Activated CD8-positive, alpha-beta memory T cell treated with anti-CD3 and anti-CD28 coated beads for 24 hours (primary cell): ENCODE measurements around the gene SPATC1L.

Source experiments
- DNase-seq: peaks from one replicate; pipeline ENCODE4 v3.0.0-alpha.2; 2020

SPATC1L gene

DNA sequence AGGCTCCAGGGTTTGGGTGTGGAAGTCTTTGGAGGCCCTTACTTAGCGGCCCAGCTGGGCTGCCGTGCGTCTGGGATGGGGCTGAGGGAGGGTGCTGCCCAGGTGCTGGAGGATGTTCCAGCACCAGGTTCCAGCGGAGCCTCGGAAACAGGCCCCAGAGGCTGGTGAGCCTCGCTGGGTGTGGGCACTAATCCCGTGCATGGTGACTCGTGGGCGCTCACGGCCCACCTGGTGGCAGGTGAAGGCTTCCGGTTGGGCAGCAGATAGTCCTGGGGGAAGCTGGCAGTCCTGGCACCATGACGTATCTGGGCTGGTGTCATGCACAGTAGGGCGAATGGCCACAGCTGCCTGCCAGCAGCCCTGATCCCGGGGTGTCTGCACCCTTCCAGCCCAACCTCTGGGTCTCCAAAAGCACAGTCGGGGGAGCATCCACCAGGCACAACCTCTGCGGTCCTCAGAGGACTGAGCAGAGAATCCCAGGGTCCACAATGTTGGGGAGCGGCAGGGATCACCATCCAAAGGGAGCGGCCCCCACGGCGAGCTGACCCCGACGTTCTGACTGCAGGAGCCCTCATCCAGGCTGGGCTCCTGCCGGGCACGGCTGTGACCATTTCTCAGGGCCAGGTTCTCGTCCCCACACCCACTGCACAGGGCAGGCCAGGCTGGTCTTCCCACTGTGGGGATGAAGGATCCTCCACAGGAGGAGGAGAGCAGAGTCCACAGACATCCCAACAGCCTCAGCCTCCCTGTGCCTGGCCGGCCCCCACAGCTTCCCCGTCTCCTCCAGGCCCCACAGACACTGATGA is 54.2 kb downstream of the SPATC1L start:
- no peak for DNase-seq

DNA sequence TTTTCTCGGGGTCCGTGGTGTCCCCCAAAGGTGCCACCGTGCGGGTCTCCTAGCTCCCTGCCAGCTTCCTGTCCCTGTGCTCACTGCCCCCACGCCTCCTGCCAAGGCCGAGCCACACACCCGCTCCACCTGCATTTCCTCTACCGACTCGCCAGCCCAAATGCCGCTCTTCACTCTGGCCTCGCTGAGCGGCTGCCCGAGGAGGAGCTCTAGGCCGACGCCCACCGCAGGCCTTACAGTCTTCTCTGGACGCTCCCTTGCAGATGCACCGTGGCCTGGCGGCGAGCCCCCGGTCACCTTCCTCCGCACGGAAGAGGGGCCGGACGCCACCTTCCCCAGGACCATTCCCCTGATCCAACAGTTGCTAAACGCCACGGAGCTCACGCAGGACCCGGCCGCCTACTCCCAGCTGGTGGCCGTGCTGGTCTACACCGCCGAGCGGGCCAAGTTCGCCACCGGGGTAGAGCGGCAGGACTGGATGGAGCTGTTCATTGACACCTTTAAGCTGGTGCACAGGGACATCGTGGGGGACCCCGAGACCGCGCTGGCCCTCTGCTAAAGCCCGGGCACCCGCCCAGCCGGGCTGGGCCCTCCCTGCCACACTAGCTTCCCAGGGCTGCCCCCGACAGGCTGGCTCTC is 55.2 kb downstream of the SPATC1L start:
- no peak for DNase-seq

DNA sequence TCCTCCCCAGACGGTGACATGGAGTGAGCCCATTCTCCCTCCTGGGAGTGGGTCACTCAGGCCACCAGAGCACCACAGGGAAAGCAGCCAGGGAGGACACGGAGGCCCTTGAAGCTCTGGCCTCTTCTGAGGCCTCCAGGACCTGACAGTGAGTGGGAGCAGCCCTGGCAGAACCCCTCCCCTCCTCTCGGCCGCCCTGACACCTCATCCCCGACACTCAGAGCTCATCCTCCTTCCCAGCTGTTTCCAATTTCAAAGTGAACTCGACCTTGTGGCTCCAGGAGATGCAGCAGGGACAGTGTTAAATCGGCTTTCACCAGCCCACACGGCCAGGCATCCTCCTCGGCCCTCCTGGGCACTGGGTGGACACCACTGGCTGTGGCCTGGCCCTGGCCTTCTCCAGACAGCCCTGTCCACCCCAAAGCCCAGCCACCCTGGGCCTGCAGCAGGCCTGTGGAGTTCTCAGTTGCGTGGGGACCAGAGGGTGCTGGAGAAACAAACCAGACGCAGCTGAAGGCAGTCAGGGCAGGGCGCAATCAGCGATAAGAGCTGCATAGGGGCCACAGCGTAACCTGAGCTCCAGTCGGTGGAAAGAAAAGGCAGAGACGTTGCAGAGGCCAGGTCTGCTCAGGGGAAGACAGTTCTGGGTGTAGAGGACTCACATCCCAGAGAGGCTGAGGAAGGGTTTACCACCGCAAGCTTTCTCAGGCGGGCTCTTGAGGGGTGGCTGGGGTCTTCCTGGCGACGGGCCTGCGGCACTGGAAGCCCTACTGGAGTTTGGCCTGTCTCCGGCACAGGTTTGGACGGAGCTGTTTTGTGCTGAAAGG is 55.9 kb downstream of the SPATC1L start:
- DNase-seq: no peak

- DNase-seq: no peak
These were observed 56.8 kb downstream of the SPATC1L start for GRCh38 chr21:46127239-46128105.

- DNase-seq: no peak
These were observed 57.7 kb downstream of the SPATC1L start for GRCh38 chr21:46126309-46127238.

DNA sequence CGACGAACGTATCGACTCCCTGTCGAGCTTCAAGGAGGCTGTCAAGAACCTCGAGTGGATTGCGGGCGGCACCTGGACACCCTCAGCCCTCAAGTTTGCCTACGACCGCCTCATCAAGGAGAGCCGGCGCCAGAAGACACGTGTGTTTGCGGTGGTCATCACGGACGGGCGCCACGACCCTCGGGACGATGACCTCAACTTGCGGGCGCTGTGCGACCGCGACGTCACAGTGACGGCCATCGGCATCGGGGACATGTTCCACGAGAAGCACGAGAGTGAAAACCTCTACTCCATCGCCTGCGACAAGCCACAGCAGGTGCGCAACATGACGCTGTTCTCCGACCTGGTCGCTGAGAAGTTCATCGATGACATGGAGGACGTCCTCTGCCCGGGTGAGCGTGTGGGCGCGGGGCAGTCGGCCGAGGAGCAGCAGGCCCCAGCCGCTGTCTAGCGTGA is 58.4 kb downstream of the SPATC1L start:
- DNase-seq: no peak

- no peak for DNase-seq
These were observed 59.1 kb downstream of the SPATC1L start for GRCh38 chr21:46124926-46125845.

DNA sequence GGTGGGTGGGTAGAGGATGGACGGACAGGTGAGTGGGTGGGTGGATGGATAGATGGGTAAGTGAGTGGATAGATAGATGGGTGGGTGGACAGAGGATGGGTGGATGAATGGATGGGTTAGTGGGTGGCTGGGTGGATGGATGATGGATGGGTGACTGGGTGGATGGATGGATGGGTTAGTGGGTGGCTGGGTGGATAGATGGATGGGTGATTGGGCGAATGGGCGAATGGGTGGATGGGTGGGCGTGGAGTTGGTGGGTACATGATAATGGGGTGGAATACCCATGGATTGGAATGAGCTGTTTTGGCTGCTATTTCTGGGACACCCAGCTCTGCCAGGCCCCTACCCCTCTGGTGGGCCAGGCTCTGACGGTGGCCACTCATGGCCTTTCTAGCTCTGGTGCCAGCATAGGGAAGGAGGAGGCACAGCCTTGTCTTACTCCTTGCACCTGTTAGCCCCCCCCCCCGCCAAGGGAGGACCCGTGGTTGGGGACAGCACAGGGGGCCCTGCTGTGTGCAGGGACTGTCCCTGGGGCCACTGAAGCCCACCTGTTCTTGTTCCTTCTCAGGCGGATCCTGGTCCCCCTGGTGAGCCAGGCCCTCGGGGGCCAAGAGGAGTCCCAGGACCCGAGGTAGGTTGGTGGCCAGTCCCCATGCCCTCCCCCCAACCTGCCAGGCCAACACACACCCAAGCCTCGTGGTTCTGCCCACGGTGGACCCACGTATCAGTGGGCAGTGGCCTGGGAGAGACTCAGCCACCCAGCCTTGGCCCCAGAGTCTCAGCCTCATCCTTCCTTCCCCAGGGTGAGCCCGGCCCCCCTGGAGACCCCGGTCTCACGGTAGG is 60.0 kb downstream of the SPATC1L start:
- DNase-seq: no peak

DNA sequence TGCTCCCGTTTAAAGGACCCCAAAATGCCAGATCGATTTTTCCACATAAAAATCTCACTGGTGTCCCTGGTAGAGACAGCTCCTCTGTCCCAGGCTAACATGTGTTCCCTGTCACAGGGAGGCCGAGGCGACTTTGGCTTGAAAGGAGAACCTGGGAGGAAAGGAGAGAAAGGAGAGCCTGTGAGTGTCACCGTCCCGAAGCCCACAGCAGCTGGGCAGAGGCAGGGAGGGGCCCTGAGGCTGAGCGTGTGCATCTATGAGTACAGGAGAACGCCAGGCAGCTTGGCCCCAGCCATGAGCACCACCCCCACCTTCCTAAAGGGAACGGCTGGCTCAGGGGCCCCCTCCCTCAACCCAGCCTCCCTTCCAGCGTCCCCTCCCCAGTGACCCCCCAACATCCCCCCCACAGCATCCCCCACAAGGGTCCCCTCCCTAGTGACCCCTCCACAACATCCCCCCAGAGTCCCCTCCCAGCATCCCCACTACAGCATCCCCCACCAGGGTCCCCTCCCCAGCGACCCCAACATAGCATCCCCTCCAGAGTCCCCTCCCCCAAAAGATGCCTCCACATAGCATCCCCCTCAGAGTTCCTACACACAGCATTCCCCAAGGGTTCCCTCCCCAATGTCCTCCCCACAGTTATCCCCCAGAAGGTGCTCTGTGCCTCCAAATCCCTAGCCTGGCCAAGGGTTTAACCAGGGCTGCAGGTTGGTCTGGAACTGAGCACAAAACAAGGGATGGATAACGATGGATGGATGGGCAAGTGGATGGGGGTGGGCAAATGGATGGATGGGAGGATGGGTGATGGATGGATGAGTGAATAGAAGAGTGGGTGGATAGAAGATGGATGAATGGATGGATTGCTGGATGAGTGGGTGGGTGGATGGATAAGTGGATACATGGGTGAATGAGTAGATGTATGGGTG is 61.2 kb downstream of the SPATC1L start:
- DNase-seq: no peak

DNA sequence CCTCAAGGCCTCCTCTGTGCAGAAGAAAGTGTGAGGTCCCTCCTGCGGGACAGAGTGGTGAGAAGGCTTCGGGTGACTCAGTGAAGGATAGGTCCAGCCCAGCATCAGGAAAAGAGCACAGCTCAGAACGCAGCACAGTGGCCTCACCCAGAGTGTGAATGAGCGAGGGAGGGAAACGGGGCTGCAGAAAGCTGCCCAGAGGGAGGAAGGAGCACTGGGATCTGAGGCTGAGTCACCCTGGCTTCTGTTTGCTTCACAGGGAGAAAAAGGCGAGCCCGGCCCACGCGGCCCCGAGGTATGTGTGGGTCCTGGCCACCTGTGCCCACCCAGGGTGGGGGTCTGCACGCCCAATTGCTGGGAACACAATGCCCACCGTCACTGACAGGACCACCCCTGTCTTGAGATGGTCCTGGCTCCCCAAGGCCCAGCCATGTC is 62.0 kb downstream of the SPATC1L start:
- DNase-seq: no peak

- no peak for DNase-seq
These were observed 62.7 kb downstream of the SPATC1L start for GRCh38 chr21:46121286-46122221.

DNA sequence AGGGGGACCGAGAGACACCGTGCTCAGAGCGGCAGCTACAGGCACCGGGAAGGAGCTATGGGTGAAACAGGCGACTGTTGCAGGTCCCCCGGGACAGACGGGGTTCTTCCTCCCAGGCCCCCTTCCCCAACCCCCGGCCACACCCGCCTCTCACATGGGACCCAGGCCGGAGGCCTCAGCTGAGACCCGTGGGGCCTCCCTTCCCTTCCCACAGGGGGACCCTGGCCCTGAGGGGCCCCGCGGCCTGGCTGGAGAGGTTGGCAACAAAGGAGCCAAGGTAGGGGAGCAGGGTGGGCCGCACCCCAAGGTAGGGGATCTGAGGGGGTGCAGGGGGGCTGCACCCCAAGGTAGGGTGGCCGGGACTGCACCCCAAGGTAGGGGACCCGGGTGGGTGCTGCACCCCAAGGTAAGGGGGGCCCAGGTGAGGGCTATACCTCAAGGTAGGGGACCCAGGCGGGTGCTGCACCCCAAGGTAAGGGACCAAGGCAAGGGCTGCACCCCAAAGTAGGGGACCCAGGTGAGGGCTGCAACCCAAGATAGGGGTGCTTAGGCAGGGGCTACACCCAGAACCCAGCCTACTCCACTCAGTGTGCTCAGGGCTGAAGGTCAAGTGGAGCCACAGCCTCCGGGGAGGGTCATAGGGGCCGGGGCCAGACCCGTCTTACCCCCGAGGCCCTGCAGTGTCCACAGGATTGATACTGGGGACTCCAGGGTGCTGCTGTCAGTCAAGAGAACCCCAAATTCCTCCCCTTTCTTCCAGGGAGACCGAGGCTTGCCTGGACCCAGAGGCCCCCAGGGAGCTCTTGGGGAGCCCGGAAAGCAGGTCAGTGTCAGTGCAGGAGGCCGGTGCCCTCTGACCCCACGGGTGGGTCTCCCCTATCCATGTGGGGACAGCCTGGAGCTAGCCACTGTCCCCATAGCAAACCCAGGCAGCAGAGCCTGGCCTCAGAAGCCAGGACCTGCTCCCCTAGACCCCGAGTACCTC is 63.7 kb downstream of the SPATC1L start:
- no peak for DNase-seq

- DNase-seq: no peak
These were observed 64.5 kb downstream of the SPATC1L start for GRCh38 chr21:46119637-46120271.

- no peak for DNase-seq
These were observed 65.1 kb downstream of the SPATC1L start for GRCh38 chr21:46119144-46119636.
